ENCODE measurements around the gene MARVELD3.
"Not testable (repeated sequence)": the region's sequence is repeated elsewhere in the genome, so short reads cannot be mapped to it uniquely, and the experiment has no call there.

Gene MARVELD3

GRCh38 chr16:71626018-71626857, at the start of gene MARVELD3:
Gene MARVELD3, plus strand, starts transcription at chr16:71626184. Its CDS starts 46 bp downstream, at chr16:71626230.
- DNase-seq, result peak; percentile 33

GRCh38 chr16:71576971-71577370, 49.0 kb upstream of the MARVELD3 start, which contains the start of gene TAT:
Gene TAT, minus strand, starts transcription at chr16:71577092. Its CDS starts 677 bp downstream, at chr16:71576415.
- DNase-seq, result no peak

GRCh38 chr16:71582553-71582848, 43.5 kb upstream of the MARVELD3 start:
- DNase-seq, result not testable (repeated sequence)

GRCh38 chr16:71584543-71585317, 41.3 kb upstream of the MARVELD3 start:
- no peak for DNase-seq

- no peak for DNase-seq
These were observed 40.7 kb upstream of the MARVELD3 start for GRCh38 chr16:71585318-71585703.

- not testable (repeated sequence) for DNase-seq
These were observed 36.6 kb upstream of the MARVELD3 start for GRCh38 chr16:71589334-71589733.

- not testable (repeated sequence) for DNase-seq
These were observed 35.9 kb upstream of the MARVELD3 start for GRCh38 chr16:71590071-71590470.

- no peak for DNase-seq
These were observed 35.4 kb upstream of the MARVELD3 start for GRCh38 chr16:71590584-71590983.

GRCh38 chr16:71591917-71592316, 34.1 kb upstream of the MARVELD3 start:
- no peak for DNase-seq

GRCh38 chr16:71593048-71593999, 32.7 kb upstream of the MARVELD3 start:
- DNase-seq, result no peak

GRCh38 chr16:71594000-71594646, 31.9 kb upstream of the MARVELD3 start:
- no peak for DNase-seq

- not testable (repeated sequence) for DNase-seq
These were observed 30.6 kb upstream of the MARVELD3 start for GRCh38 chr16:71595340-71595826.

GRCh38 chr16:71598426-71598825, 27.6 kb upstream of the MARVELD3 start:
- DNase-seq, result not testable (repeated sequence)

GRCh38 chr16:71600822-71601221, 25.2 kb upstream of the MARVELD3 start:
- no peak for DNase-seq

- DNase-seq, result no peak
These were observed 16.9 kb upstream of the MARVELD3 start for GRCh38 chr16:71609066-71609465.

- DNase-seq, result no peak
These were observed 15.5 kb upstream of the MARVELD3 start for GRCh38 chr16:71610447-71610846.

- peak; percentile 86 for DNase-seq
These were observed 14.8 kb upstream of the MARVELD3 start for GRCh38 chr16:71610936-71611871.

GRCh38 chr16:71614956-71615355, 11.0 kb upstream of the MARVELD3 start:
- not testable (repeated sequence) for DNase-seq

GRCh38 chr16:71618429-71618828, 7.6 kb upstream of the MARVELD3 start:
- DNase-seq, result no peak

- DNase-seq, result no peak
These were observed 3.9 kb upstream of the MARVELD3 start for GRCh38 chr16:71622088-71622487.

- DNase-seq, result no peak
These were observed 2.4 kb upstream of the MARVELD3 start for GRCh38 chr16:71623597-71623996.

Measured in activated CD4-positive, CD25-positive, alpha-beta regulatory T cell treated with anti-CD3 and anti-CD28 coated beads, Interleukin-2, amount 50 U/mL, for 72 hours (primary cell).